Measurements from ENCODE around the gene ANO6.
A peak's percentile ranks its signal among the peaks of the same experiment; 100 is the strongest.
"Not testable (repeated sequence)": the region's sequence is repeated elsewhere in the genome, so short reads cannot be mapped to it uniquely, and the experiment has no call there.

ANO6 gene

DNA sequence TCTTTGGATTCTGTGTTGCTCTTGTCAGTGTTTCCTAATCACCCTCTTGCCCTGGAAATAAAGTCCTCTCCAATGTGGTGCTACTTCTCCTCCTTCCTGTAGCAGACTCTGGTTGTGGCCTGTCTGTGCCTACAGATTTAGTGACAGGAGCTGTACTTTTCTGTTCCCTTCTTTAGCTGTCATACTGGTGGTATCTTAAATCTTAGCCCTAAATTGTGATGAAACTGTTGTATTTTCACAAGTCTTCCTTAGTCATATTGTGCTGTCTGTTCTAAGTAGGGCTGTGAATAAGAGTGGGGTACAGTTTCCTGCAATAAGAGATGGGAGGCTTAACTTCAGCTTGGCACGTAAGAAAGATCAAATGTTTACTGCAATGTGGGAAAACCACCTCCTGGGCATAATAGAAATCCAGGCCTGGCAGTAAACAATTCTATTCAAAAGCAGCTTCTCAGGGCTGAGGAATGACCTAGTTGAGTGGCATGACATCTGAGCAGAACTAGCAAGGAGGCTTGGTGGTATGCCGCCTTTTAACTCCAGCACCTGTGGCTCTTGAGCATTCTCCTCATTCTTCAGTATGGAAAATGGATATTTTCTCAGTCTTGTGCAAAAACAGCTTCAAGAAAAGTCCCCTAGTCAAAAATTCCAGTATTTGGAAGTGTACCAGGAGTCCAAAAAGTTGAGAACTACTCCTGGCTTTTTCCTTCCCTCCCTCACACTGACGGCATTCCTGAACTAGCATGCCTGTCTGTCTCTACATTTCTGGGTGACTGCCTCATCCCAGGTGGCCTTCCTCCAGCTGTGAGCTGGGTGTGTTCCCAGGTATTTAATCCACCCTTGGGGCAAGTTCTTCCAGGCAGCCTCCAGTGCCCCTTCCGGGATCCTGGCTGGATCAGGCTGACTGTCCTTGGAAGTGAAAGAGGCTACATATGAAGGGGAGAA is 19.5 kb downstream of the ANO6 start:
- DNase-seq (ENCODE audit: low read depth) = peak; percentile 67
- TF ChIP-seq, protein P1, sequence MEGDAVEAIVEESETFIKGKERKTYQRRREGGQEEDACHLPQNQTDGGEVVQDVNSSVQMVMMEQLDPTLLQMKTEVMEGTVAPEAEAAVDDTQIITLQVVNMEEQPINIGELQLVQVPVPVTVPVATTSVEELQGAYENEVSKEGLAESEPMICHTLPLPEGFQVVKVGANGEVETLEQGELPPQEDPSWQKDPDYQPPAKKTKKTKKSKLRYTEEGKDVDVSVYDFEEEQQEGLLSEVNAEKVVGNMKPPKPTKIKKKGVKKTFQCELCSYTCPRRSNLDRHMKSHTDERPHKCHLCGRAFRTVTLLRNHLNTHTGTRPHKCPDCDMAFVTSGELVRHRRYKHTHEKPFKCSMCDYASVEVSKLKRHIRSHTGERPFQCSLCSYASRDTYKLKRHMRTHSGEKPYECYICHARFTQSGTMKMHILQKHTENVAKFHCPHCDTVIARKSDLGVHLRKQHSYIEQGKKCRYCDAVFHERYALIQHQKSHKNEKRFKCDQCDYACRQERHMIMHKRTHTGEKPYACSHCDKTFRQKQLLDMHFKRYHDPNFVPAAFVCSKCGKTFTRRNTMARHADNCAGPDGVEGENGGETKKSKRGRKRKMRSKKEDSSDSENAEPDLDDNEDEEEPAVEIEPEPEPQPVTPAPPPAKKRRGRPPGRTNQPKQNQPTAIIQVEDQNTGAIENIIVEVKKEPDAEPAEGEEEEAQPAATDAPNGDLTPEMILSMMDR (conservative IDR thresholded peaks at IDR 0.05; ENCODE audit: low read depth, low read length) = no peak
- H3K4me3 ChIP-seq (ENCODE audit: low read depth, low read length) = no peak overlapping the region

DNA sequence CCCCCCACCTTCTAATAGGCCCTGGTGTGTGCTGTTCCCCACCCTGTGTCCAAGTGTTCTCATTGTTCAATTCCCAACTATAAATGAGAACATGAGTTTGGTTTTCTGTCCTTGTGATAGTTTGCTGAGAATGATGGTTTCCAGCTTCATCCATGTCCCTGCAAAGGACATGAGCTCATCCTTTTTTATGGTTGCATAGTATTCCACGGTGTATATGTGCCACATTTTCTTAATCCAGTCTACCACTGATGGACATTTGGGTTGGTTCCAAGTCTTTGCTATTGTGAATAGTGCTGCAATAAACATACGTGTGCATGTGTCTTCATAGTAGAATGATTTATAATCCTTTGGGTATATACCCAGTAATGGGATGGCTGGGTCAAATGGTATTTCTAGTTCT is 20.5 kb downstream of the ANO6 start:
- H3K4me3 ChIP-seq (ENCODE audit: low read depth, low read length); DNase-seq (ENCODE audit: low read depth): not testable (repeated sequence)

DNA sequence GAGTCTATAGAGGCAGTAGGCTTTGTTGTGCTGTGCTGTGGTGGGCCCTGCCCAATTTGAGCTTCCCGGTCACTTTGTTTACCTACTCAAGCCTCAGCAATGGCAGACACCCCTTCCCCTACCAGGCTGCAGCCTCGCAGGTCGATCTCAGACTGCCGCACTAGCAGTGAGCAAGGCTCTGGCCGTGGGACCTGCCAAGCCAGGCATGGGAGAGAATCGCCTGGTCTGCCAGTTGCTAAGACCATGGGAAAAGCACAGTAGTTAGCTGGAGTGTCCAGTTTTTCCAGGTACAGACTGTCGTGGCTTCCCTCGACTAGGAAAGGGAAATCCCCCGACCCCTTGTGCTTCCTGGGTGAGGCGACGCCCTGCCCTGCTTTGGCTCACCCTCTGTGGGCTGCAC is 26.3 kb downstream of the ANO6 start:
- TF ChIP-seq, protein P1 (conservative IDR thresholded peaks at IDR 0.05; ENCODE audit: low read depth, low read length) = no peak
- no peak overlapping the region for H3K4me3 ChIP-seq (ENCODE audit: low read depth, low read length)
- DNase-seq (ENCODE audit: low read depth) = no peak

DNA sequence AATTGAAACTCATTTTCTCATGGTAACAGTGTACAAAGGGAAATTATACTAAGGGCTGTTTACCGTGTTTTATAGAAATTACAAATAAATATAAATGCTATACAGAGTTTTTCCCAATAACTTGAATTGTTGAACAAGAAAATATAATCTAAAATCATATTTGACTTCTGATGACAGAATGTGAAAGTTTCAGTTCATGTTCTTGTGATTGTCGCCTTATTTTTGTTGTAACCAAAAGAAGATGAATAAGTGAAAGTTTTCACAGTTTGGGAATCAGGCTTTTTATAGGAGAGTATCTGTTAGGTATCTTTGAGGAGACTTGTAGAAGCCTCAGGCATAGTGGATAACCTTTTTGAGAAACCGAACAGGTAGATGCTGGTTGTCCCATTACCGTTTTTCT is 28.1 kb downstream of the ANO6 start:
- H3K4me3 ChIP-seq (ENCODE audit: low read depth, low read length) = no peak overlapping the region

DNA sequence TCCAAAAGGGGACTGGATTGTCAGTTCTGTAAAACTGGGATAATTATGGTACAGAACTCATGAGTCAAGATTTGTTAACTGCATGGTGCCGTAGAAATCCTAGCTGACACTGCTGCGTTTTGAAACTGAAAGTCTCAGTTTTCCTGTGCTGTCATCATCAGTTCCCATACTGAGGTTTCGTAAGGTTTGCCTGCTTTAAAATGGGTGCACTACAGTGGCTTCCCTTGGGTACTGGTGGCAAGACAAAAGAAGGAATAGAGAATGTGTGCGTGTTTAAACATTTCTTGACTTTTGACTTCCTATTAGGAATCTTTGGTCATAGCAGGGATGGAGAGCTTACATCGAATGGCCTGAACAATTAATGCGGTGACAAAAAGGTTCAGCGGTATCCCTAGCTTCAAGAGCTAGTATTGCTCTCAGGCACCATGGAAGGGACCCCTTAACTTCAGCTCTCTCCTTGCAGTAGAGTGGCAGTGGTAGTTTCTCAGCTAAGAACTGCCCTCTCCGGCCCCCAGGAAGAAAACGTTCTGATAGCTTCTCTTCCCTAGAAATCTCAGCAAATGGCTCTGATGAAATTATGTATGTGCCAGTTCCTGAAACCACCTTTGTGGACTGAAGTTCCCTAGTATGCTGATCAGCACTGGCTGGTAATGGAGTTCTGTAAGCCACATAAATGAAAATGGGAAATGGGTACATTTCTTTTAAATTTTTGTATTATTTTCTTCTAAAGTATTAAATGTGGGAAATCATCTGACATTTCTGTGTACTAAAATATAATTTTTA is 28.9 kb downstream of the ANO6 start:
- H3K4me3 ChIP-seq (ENCODE audit: low read depth, low read length) = peak overlapping the region; percentile 33
- DNase-seq (ENCODE audit: low read depth) = peak; percentile 88
- TF ChIP-seq, protein P1 (conservative IDR thresholded peaks at IDR 0.05; ENCODE audit: low read depth, low read length) = peak; percentile 3

More for the DNA sequence above, 28.1 kb downstream of the ANO6 start:
- TF ChIP-seq, protein P1 (conservative IDR thresholded peaks at IDR 0.05; ENCODE audit: low read depth, low read length) = no peak
- DNase-seq (ENCODE audit: low read depth) = no peak

DNA sequence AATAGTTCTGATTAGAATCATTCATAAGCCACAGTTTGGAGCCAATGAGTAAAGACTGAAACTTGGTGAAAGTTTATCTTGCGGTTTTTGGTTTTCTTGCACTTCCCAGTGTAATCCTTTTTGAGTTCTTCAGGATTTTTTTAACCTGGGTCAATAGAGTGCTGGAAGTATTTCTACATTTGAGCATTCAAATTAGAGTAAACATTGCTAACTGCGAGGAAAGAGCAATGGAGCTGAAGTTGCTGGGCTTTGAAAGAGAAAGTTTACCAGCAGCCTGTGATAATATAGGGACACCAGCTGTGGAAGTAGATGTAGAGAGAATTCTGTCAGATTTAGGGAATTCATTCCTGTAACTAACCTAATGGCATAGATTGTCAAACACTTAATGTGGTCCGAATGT is 30.3 kb downstream of the ANO6 start:
- TF ChIP-seq, protein P1 (conservative IDR thresholded peaks at IDR 0.05; ENCODE audit: low read depth, low read length) = no peak
- DNase-seq (ENCODE audit: low read depth) = peak; percentile 46
- H3K4me3 ChIP-seq (ENCODE audit: low read depth, low read length) = no peak overlapping the region

DNA sequence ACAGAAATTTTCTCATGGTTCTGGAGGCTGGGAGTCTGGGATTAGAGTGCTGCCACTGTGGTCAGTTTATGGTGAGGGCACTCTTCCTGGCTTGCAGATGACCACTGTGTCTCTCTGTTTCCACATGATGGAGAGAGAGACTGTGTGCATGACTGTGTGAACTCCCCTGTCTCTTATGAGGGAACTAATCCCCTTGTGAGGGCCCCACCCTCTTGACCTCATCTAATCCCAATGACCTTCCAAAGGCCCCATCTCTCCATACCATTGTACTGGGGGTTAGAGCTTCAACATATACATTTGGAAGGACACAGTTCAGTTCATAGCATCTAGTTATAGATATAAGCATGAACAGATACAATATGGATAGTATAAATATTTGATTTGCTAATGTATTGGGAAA is 31.7 kb downstream of the ANO6 start:
- no peak overlapping the region for H3K4me3 ChIP-seq (ENCODE audit: low read depth, low read length)
- no peak for DNase-seq (ENCODE audit: low read depth)
- TF ChIP-seq, protein P1 (conservative IDR thresholded peaks at IDR 0.05; ENCODE audit: low read depth, low read length) = no peak
